Endothelial cell of umbilical vein (primary cell): ENCODE data around the gene TSR1. TPM values are rescaled to one million over a fixed set of nuclear protein-coding genes. Genes with fewer than 3 reads are reported as not detected.

ENCODE experiments used
- BruUV-seq: library from RNA; stranded (reverse); fragments of 400-500 nt; replicated peaks from 2 replicates; lab custom pipeline; 2021; lab: Mats Ljungman, UMichigan
- CTCF ChIA-PET: fragments of 300-600, 350-600 bp; sonication (Branson Sonifier 250); formaldehyde crosslinking; loops from one replicate; lab custom pipeline; 2021; ENCODE audit warnings: antibody characterized with exemption, inconsistent platforms; lab: Charles Lee
- POLR2A ChIA-PET: fragments of 300-600, 350-600 bp; sonication (Branson Sonifier 250); formaldehyde crosslinking; loops from one replicate; lab custom pipeline; 2021; ENCODE audit warnings: antibody characterized with exemption, inconsistent platforms; lab: Charles Lee
- DNase-seq: peaks from one replicate; pipeline ENCODE4 v3.0.0-alpha.2; 2011; ENCODE audit warnings: low read depth, low spot score
- FAIRE-seq: peaks from 2 replicates; lab custom pipeline; 2011; peaks lifted over from hg19 to GRCh38; lab: Jason Lieb, UNC
- H2AFZ ChIP-seq: 2 replicates; pipeline ENCODE4 v1.6.0; 2012; ENCODE audit warnings: low read depth, low read length, control low read depth, inconsistent platforms
- H3K27ac ChIP-seq: 2 replicates; pipeline ENCODE4 v1.5.1; 2011; ENCODE audit warnings: low read depth, mild to moderate bottlenecking, control low read depth, low read length, moderate library complexity; ENCODE audit not compliant: insufficient read depth
- H3K27me3 ChIP-seq, 2 experiments: 2 replicates each; pipeline versions ENCODE4 v1.6.0 to v1.6.1; 2011; ENCODE audit warnings: low read length in 2 of 2, mixed read lengths in 1 of 2; ENCODE audit not compliant: control insufficient read depth in 2 of 2, insufficient read depth in 2 of 2
- H3K36me3 ChIP-seq, 2 experiments: 2 replicates in 1 of 2; 3 replicates in 1 of 2; pipeline ENCODE4 v1.5.1; 2011; ENCODE audit warnings: low read length in 2 of 2, mild to moderate bottlenecking in 1 of 2, moderate library complexity in 1 of 2; ENCODE audit not compliant: control insufficient read depth in 2 of 2, insufficient read depth in 2 of 2; ENCODE audit errors: extremely low read depth in 1 of 2
- H3K4me1 ChIP-seq: 3 replicates; pipeline ENCODE4 v1.5.1; 2011; ENCODE audit warnings: mild to moderate bottlenecking, low read length; ENCODE audit not compliant: control insufficient read depth, insufficient read depth; ENCODE audit errors: extremely low read depth
- H3K4me2 ChIP-seq: 2 replicates; pipeline ENCODE4 v1.6.1; 2011; ENCODE audit warnings: low read length, control low read depth, mixed read lengths; ENCODE audit not compliant: insufficient read depth
- H3K4me3 ChIP-seq, 3 experiments: fragments of 200-600 bp in 1 of 3; sonication (generic), shearing (Covaris generic) in 1 of 3; replicated peaks in 1 of 3; 2 replicates each; pipeline ENCODE4 v1.5.1; 2011 to 2016; ENCODE audit warnings: control low read depth in 3 of 3, low read length in 3 of 3, mild to moderate bottlenecking in 2 of 3, inconsistent platforms in 1 of 3, low read depth in 1 of 3, moderate library complexity in 1 of 3; ENCODE audit not compliant: insufficient read depth in 1 of 3
- H3K79me2 ChIP-seq: 2 replicates; pipeline ENCODE4 v1.6.0; 2012; ENCODE audit warnings: low read length, inconsistent platforms; ENCODE audit not compliant: control insufficient read depth, insufficient read depth
- H3K9ac ChIP-seq: replicated peaks from 2 replicates; pipeline ENCODE3; 2011; ENCODE audit warnings: low read length, control low read depth; ENCODE audit not compliant: insufficient read depth; ENCODE audit errors: extremely low read depth
- H3K9me1 ChIP-seq: replicated peaks from 3 replicates; pipeline ENCODE4 v1.6.0; 2011; ENCODE audit warnings: mild to moderate bottlenecking, low read length; ENCODE audit not compliant: control insufficient read depth, insufficient read depth; ENCODE audit errors: extremely low read depth
- H3K9me3 ChIP-seq: replicated peaks from 2 replicates; pipeline ENCODE4 v1.5.1; 2012; ENCODE audit warnings: low read length, inconsistent platforms; ENCODE audit not compliant: control insufficient read depth, insufficient read depth
- H4K20me1 ChIP-seq: replicated peaks from 2 replicates; pipeline ENCODE3; 2011; ENCODE audit warnings: mild to moderate bottlenecking, low read length; ENCODE audit not compliant: control insufficient read depth, insufficient read depth; ENCODE audit errors: extremely low read depth
- CTCF ChIP-seq, 2 donors: IDR thresholded peaks; 1 replicate in 1 of 2; 2 replicates in 1 of 2; pipeline ENCODE4 v1.5.1; 2011; ENCODE audit warnings: low read length in 2 of 2, mild to moderate bottlenecking in 2 of 2, moderate library complexity in 2 of 2, control low read depth in 1 of 2, inconsistent platforms in 1 of 2, low read depth in 1 of 2; ENCODE audit not compliant: insufficient read depth in 1 of 2; ENCODE audit errors: extremely low read depth in 1 of 2
- FOS ChIP-seq: IDR thresholded peaks from 2 replicates; pipeline ENCODE4 v1.6.1; 2011; ENCODE audit warnings: mild to moderate bottlenecking, low read length, moderate library complexity, borderline replicate concordance; ENCODE audit not compliant: insufficient read depth
- MYC ChIP-seq: IDR thresholded peaks from one replicate; pipeline ENCODE4 v1.6.1; 2011; ENCODE audit warnings: mild to moderate bottlenecking, low read depth, low read length
- POLR2A ChIP-seq: IDR thresholded peaks from 2 replicates; pipeline ENCODE4 v1.6.1; 2012; ENCODE audit warnings: low read depth, mild to moderate bottlenecking, control low read depth, low read length
- POLR2AphosphoS5 ChIP-seq: IDR thresholded peaks from 2 replicates; pipeline ENCODE4 v1.6.1; 2012; ENCODE audit warnings: low read depth, mild to moderate bottlenecking, control low read depth, low read length, moderate library complexity; ENCODE audit not compliant: insufficient read depth
- dilution Hi-C: fragments of 300-500 bp; cut with MboI; formaldehyde crosslinking; loops from one replicate; pipeline ENCODE4 v1.15.0; 2019; ENCODE audit warnings: low sequenced_read_pairs; ENCODE audit not compliant: extremely low pct_ligation_motif_present
- intact Hi-C: fragments of 100-400 bp; cut with micrococcal nuclease; formaldehyde crosslinking; loops from one replicate; pipeline ENCODE4 v1.10.0; 2022
- polyA plus RNA-seq, 4 experiments: library from polyadenylated mRNA; depleted of rRNA in 3 of 4; stranded (reverse) in 3 of 4; unstranded in 1 of 4; fragments of >200 nt; gene quantifications; 2 replicates each; pipeline versions ENCODE4 v1.2.1 to v1.2.3, GENCODE V29; 2011 to 2012; ENCODE audit warnings: missing spikeins in 1 of 4
- total RNA-seq: library from RNA; stranded (reverse); gene quantifications from 2 replicates; pipeline ENCODE4 v1.2.3, GENCODE V29; 2021

The TSR1 gene
- total and polyA plus RNA-seq, 2 donors (not counting 3 experiments of a cell fraction or from before 2014, with no cell fraction given), result 6.2 to 39.9 TPM

- Histone ChIP-seq H2AFZ (no peak overlapping the region), H3K9ac (no peak overlapping the region), H3K79me2 (no peaks in the 10 kb centered on the region), H3K9me3 (no peaks in the 10 kb centered on the region), H3K4me3 (no peak overlapping the region), H3K36me3 (peaks cover 0 to 11% of the 10 kb centered on the region in 2 experiments), H3K4me1 (no peaks in the 10 kb centered on the region), H3K27ac (no peak overlapping the region), H3K4me2 (no peak overlapping the region), H3K27me3 (no peaks in the 10 kb centered on the region), H4K20me1 (no peaks in the 10 kb centered on the region), H3K9me1 (no peaks in the 10 kb centered on the region)
- CTCF ChIA-PET, result interaction anchor here (0.9 to 1.5 kb wide), 4 partner anchors 10 to 68 kb away, joined by 3 to 4 read pairs (median 4); no protein-coding TSS in a partner anchor
- POLR2A ChIA-PET, result no interaction called here
- DNase-seq (no peak), FAIRE-seq (no peak)
- intact Hi-C loops (no loop called here), dilution Hi-C loops (no loop called here)
- TF ChIP-seq POLR2AphosphoS5, result no peak
- TF ChIP-seq POLR2A, result no peak
- TF ChIP-seq FOS, result no peak
- TF ChIP-seq CTCF (IDR thresholded peaks at IDR 0.05; ENCODE audit: extremely low read depth in 1 of 2, insufficient read depth in 1 of 2, low read depth in 1 of 2, low read length in 2 of 2), result no peak
- TF ChIP-seq MYC, result no peak
- no TSS peak for BruUV-seq
These were observed 11.8 kb upstream of the TSR1 start for GRCh38 chr17:2347805-2348685.
